ENCODE data around the gene ZNF770.

GRCh38 chr15:34933432-34933975 is 54.6 kb downstream of the ZNF770 start:
- TF ChIP-seq CTCF (IDR thresholded peaks at IDR 0.05) (no peak), EP300 (IDR thresholded peaks at IDR 0.05) (no peak), POLR2A (IDR thresholded peaks at IDR 0.05) (no peak)
